GDM1 (cell line): ENCODE data around the gene SYT11.
"Not testable (repeated sequence)": the region's sequence is repeated elsewhere in the genome, so short reads cannot be mapped to it uniquely, and the experiment has no call there.

Experiments
- DNase-seq: peaks from one replicate; lab custom pipeline; 2025; lab: John Stamatoyannopoulos, UW

The SYT11 gene

DNA sequence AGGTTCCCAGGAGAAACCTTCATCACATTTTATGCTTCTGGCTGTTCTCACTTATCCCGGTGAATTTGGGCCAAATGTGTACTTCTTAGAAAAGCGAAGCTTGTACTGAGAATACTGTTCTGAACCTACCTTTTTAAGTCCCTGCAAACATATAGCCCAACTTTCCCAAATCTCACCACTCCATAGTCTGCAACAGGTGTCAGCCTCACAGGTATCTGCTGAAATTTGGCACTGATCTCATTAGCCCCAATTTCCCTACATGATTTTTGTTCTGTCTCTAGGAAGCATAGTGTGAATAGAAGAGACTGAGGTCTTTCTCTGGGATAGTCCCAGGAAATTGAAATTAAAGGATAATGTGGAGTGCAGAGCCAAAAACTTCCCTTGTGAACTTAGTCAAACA, 40.3 kb downstream of the SYT11 start:
- DNase-seq, result no peak

DNA sequence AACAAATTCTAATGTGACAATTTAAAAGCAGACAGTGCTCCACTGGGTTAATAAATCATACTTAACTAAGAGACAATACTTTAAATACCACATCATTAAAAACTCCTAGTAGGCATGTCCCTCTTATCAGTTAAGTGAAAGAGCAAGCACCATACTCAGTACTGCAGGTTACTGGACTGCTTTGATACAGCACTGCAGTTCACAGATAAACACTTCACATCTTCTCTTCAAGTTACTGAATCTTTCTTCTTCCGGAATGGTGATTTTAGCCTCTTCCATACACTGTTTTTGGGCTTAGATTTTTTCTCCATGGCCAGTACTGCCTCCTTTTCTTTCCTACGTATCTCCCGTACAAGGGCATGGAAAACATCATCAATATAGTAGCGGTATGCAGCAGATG, 40.8 kb downstream of the SYT11 start:
- DNase-seq, result no peak

DNA sequence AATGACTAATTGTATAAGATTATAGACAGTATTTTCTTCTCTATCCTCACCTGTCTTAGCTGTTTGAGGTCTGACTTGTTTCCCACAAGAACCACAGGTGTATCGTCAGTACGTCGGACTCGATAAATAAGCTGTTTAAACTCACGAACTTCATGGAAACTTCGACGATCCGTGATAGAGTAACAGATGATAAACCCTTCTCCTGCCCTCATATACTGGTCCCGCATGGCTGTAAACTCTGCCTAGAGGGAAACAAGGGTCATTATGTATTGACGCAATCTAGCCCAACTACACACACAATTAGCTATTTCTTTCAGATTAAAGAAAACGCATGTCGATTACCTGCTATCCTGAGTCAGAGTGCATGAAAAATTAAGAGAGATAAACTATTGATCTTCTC, 44.9 kb downstream of the SYT11 start:
- no peak for DNase-seq

DNA sequence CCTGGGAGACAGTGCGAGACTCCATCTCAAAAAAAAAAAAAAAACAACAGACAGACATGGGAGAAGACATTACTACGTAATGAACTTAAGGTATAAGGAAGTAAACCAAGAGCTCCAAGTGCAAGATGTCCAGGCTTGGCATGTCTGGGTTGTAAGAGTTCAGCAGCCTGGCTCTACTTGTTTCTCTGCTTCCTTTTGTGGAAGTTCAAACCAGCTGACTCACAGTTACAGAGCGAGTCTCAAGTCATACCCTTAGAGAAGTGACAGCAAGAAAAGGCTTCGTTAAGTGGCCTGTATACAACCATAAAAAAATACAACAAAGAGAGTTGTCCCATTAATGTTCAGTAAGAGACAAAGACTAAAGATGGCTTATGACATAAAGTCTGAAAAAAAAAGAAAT, 50.5 kb downstream of the SYT11 start:
- DNase-seq, result peak; percentile 65

DNA sequence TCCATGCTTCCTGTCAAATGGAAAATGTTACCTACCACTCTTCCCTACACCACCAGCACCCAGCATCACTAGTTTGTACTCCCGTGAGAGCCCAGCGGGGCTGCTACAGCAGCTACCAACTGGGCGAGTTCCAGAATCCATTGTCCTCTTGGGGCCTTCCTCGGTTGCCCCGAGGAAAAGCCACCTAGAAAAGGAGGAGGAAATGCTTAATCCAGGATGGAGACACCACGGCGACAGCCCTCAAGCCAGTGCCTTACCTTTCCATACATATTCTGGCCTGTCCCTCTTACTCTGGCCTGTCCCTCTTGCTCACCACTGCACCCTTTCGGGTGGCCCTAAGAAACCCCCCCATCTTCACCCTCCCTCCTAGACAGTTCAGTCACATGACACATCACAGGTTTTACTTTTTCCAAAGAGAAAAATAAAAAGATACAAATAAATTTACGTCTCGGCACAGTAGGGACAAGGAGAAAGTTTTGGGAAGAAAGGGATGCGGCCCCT, 51.3 kb downstream of the SYT11 start:
- no peak for DNase-seq

GRCh38 chr1:155911156-155912055, 52.0 kb downstream of the SYT11 start, which contains the start of gene RIT1:
Gene RIT1, minus strand, starts transcription at chr1:155911349. Its CDS starts 588 bp downstream, at chr1:155910761.
- peak; percentile 62 for DNase-seq

GRCh38 chr1:155912056-155912536, 52.7 kb downstream of the SYT11 start:
- DNase-seq, result no peak

GRCh38 chr1:155913969-155914757, 54.8 kb downstream of the SYT11 start:
- DNase-seq, result no peak

GRCh38 chr1:155918660-155919059, 59.3 kb downstream of the SYT11 start:
- DNase-seq, result no peak

- no peak for DNase-seq
Measured at GRCh38 chr1:155919801-155920200, 60.4 kb downstream of the SYT11 start.

GRCh38 chr1:155920717-155921116, 61.4 kb downstream of the SYT11 start:
- no peak for DNase-seq

DNA sequence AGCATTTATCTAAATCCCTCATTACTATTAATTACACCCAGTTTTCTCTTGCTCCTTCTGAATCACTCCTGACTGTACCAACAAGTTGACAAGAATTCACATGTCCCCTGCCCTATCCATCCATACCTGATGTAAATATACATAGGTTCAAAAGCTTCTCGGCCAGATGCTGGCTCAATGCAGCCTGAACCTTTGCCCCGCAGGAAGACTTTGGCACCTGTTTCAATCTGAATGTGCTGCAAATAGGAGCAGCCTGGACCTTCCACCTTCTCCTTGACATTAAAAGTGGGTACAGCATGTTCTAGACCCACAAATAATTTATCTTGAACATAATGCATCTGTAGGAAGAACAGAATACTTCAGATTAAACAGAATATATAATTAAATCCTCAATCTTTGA, 66.1 kb downstream of the SYT11 start:
- no peak for DNase-seq

DNA sequence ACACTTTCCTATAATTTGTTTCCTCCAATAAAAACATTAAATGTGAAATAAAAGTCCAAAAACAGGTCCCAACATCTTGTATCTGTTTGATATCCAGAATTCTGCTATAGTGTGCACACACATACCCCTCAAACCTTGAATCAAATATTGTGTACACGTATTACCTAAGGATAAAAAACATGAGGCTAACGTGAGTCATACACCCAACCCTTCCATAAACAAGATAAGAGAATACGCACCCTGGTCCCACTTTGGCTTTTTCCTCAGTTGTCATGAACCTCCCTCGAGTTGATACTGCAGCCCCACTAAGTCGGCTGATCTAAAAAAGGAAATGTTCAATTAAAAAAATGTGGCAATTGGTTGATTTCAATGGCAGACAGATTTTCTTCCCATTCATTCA, 69.7 kb downstream of the SYT11 start:
- DNase-seq, result no peak

DNA sequence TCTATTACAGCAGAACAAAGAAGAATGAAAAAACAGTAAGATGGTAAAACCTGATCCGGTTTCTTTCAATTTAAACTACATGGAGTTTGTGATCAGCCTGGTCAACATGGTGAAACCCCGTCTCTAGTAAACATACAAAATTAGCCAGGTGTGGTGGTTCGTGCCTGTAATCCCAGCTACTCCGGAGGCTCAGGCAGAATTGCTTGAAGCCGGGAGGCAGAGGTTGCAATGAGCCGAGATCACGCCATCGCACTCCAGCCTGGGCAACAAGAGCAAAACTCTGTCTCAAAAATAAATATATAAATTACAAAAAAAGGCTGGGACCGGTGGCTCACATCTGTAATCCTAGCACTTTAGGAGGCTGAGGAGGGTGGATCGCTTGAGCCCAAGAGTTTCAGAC, 71.4 kb downstream of the SYT11 start:
- DNase-seq, result not testable (repeated sequence)

DNA sequence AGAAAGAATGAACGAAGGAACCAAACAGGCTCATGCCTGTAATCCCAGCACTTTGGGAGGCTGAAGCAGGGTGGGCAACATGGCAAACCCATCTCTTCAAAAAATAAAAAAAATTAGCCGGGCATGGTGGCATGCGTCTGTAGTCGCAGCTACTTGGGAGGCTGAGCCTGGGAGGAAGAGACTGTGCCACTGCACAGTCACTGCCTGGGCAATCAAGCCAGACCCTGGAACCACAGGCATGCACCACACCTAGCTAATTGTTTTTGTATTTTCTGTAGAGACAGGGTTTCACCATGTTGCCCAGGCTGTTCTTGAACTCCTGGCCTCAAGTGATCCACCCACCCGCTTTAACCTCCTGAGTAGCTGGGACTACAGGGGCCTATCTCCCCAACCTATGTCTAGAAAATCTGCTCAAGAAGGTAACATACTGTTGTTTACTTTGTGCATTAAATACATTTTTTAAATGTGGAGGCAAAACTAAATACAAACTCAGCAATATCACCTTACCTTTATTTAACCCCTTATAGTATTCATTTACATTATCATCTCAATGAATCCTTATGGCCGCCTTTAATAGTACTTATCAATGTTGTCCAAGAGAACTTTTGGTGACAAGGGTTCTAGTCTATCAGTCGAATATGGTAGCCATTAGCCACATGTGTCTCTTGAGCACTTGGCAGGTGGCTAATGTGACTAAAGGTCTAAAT, 72.1 kb downstream of the SYT11 start:
- DNase-seq, result no peak

DNA sequence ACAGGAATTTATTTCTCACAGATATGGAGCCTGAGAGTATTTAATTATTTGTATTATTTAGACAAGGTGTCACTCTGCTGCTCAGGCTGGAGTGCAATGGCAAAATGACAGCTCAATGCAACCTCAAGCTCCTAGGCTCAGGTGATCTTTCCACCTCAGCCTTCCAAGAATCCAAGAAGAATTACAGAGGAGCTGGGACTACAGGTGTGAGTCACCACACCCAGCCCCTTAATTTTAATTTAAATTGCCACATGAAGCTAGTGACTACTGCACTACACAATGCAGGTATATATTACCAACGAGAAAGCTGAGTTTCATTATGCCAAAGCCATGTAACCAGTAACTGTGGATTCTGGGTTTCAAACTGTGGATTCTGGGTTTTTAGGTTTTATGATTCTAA, 72.7 kb downstream of the SYT11 start:
- DNase-seq, result no peak

- DNase-seq, result no peak
Measured at GRCh38 chr1:155932487-155932886, 73.1 kb downstream of the SYT11 start.

DNA sequence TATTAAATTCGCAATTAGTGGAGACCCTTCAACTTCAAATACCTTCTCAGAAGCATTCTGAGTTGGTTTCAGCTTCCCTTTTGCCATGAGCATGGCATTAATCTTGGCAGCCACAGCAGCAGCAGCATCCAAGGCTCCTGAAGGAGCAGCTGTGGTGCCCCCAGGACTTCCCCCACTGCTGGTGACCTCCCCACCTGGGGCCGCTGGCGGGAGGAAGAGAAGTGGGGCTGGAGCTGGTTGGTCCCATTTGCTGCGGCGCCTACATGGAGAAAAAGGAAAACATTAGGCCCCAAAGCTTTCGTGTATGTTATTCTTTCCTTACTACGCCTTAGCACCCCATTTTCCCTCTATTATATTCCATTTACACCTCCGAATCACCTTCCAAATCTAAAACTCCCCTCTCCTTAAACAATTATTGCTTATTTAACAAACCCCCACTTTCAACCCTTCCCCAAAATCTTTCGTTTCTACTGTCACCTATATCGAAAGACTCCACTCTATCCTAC, 74.3 kb downstream of the SYT11 start:
- DNase-seq, result no peak

DNA sequence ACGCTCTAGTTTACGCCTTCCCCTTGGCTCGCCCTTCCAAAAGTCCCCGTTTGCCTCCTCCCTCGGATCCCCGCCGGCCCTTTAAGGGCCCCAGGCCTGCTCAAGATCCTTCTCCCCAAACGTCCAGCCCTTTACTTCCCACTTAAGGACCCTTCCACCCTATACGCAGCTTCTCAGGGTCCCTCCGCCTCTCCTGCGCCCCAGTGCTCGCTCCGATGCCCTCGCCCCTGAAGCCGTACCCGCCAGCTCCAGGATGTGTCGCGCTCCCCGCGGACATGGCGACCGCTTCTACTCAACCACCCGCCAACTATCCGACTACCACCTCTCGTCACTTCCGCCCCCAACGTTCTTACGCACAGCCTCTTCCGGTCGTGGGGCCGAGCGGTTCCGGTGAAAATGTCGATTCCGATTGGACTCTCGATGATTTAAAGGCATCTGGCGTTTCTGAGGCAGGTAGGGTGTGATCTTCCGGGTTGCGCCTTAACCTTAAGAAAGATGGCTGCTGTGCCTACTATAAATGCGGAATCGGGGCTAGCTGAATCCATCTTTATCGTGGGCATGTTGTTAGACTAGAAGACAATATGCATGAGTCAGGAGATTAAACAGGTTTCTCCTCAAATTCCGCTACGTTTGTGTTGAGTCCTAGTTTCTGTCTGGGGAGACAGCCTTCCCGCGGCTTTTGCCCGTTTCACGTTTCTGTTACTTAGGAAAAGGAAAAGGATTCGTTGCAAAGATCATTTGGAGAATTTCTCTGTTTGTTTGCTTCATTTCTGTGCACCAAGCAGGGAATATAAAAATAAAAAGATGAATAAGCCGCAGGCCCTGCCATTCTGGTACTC, 74.9 kb downstream of the SYT11 start, which contains the start of gene KHDC4:
Gene KHDC4 (minus strand): TSS at position 317 of the 839 bp plus-strand sequence. CDS start 40 bp downstream, at position 277.
- peak; percentile 98 for DNase-seq
